ENCODE results near the gene GATAD2B.

The GATAD2B gene

DNA sequence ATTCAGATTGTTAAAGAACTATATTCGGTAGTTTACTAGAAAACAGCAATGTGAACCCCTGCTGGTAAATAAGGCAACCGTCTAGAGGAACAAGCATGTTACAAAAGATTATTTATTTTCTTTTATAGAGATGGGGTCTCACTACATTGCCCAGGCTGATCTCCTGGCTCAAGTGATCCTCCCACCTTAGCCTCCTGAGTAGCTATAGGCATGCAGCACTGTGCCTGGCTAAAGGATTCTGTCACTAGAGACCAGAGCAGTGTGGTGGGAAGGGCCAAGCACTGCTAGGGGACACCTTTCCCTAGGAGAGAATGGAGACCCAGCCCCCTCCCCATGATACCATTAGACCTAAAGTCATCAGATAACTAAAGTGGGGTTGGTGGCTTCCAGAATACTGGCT is 118.7 kb downstream of the GATAD2B start:
- in situ Hi-C loops (cut with MboI; ENCODE audit: low sequenced_read_pairs, unreplicated experiment), result no loop called here
- no peak for DNase-seq (ENCODE audit: low spot score)
- TF ChIP-seq, protein P1, sequence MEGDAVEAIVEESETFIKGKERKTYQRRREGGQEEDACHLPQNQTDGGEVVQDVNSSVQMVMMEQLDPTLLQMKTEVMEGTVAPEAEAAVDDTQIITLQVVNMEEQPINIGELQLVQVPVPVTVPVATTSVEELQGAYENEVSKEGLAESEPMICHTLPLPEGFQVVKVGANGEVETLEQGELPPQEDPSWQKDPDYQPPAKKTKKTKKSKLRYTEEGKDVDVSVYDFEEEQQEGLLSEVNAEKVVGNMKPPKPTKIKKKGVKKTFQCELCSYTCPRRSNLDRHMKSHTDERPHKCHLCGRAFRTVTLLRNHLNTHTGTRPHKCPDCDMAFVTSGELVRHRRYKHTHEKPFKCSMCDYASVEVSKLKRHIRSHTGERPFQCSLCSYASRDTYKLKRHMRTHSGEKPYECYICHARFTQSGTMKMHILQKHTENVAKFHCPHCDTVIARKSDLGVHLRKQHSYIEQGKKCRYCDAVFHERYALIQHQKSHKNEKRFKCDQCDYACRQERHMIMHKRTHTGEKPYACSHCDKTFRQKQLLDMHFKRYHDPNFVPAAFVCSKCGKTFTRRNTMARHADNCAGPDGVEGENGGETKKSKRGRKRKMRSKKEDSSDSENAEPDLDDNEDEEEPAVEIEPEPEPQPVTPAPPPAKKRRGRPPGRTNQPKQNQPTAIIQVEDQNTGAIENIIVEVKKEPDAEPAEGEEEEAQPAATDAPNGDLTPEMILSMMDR (IDR thresholded peaks at IDR 0.05; ENCODE audit: borderline replicate concordance, control extremely low read depth, extremely low read depth, insufficient read depth, missing control alignments), result no peak

DNA sequence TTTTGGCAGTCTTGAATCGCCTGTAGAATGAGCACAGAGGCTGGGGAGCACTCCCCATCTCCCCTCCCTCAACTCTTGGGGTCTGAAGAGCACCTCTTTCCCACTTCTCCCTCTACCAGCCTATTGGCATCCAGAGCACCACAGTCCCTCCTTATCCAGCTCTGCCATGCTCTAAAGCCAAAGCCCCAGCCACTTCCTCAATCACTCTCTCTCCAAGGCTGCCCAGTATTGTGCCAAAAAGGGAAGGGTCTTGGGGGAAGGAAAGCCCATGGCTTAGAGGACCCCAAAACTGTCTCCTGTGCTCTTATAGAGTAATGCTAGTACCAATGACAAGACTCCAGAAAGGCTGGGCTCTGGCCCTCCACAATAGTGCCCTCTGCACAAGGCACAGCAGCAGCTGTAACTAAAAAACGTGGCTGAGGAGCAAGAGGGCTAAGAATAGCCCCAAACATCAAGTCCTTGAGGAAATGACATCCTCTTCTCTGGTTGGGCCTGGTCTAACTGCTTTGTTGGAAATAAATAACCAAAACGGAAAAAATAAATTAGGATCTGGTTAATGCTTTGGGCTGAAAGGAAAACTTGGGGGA is 119.2 kb downstream of the GATAD2B start:
- DNase-seq (ENCODE audit: low spot score), result no peak
- in situ Hi-C loops (cut with MboI; ENCODE audit: low sequenced_read_pairs, unreplicated experiment), result no loop called here

DNA sequence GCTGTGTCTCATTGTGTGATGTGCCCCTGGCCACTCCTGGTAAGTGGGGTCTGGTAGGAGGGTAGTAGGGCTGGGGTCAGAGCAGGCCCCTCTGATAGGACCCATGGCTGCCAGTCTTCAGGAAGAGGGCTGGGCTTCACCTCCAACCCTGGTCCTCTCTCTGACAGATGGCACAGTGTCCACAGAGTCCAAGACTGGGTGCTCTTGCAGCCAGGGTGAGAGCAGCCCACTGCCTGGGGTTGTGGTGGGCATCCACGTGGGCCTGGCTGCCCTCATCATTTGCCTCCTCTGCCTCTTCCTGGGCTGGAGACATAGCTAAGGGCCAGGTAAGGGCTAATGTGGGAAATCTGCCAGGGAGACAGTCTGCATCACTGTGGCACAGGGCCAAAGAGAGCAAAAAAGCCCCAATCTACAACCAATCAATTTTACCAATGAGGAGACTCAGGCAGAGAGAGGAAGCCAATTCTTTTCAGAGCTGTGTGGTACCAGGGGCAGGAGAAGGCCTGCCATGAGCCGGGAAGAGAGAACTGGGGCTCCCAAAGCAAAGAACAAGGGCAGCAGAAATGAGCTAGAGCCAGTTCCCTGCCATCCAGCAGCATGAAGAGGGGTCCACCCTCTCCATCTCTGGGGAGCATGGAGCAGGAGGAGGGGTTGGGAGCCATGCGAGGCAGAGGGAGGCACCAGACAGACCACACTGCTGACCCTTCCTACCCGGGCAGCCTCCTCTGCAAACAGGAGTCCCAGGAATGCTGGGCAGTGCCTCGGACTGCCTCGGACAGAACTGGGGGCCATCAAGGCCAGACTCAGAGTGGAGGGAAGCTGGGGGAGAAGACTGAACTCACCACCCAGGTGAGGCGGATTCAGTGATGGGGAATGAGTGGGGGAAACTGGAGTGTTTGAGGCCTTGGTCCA is 120.7 kb downstream of the GATAD2B start:
- in situ Hi-C loops (cut with MboI; ENCODE audit: low sequenced_read_pairs, unreplicated experiment), result no loop called here
- TF ChIP-seq, protein P1 (IDR thresholded peaks at IDR 0.05; ENCODE audit: borderline replicate concordance, control extremely low read depth, extremely low read depth, insufficient read depth, missing control alignments), result no peak
- no peak for DNase-seq (ENCODE audit: low spot score)

More for the DNA sequence above, 119.2 kb downstream of the GATAD2B start:
- TF ChIP-seq, protein P1 (IDR thresholded peaks at IDR 0.05; ENCODE audit: borderline replicate concordance, control extremely low read depth, extremely low read depth, insufficient read depth, missing control alignments), result no peak

DNA sequence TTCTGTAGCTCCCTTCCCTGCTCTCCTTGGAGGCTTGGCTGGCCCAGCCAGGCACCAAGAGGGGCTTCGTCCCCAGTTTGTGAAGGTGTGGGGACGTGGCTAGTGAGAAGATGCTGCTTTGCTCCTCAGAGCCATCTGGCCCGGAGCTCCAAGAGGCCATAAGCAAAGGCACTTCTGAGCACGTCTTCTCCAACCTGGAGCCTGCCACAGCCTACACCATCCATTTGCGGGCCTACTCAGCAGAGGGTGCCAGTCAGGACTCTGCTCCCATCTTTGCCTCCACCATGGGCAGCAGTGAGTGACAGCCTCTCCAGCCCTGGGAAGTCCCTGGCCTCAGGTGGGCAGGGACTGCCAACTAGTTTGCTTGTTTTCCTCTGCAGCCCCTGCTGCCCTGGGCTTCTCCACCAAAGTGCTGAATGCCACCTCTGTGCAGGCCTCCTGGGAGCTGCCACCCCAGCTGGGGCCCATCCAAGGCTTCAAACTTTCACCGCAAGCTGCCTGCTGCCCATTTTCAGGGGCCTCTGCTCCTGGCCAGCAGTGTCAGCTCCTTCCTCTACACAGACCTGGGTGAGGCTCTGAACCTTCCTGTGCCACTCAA is 121.6 kb downstream of the GATAD2B start:
- TF ChIP-seq, protein P1 (IDR thresholded peaks at IDR 0.05; ENCODE audit: borderline replicate concordance, control extremely low read depth, extremely low read depth, insufficient read depth, missing control alignments), result no peak
- in situ Hi-C loops (cut with MboI; ENCODE audit: low sequenced_read_pairs, unreplicated experiment), result no loop called here
- no peak for DNase-seq (ENCODE audit: low spot score)

DNA sequence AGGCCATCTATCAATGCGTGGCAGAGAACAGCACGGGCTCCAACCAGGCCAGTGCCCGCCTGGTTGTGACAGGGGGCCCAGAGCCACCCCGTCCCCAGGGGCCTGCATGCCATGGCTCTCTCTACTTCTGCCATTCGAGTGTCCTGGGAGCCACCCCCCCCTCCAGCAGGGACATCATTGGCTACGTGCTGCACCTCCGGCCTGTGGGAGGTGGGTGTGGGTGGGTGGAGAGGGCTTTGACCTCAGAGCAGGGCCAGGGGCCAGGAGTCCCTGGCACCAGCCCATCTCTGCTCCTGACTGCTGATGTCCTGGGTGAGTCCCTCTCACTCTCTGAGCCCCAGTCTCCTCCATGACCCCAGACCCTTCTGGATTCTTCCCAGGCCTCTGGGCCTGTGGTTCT is 122.3 kb downstream of the GATAD2B start:
- TF ChIP-seq, protein P1 (IDR thresholded peaks at IDR 0.05; ENCODE audit: borderline replicate concordance, control extremely low read depth, extremely low read depth, insufficient read depth, missing control alignments), result no peak
- DNase-seq (ENCODE audit: low spot score), result no peak
- in situ Hi-C loops (cut with MboI; ENCODE audit: low sequenced_read_pairs, unreplicated experiment), result no loop called here

DNA sequence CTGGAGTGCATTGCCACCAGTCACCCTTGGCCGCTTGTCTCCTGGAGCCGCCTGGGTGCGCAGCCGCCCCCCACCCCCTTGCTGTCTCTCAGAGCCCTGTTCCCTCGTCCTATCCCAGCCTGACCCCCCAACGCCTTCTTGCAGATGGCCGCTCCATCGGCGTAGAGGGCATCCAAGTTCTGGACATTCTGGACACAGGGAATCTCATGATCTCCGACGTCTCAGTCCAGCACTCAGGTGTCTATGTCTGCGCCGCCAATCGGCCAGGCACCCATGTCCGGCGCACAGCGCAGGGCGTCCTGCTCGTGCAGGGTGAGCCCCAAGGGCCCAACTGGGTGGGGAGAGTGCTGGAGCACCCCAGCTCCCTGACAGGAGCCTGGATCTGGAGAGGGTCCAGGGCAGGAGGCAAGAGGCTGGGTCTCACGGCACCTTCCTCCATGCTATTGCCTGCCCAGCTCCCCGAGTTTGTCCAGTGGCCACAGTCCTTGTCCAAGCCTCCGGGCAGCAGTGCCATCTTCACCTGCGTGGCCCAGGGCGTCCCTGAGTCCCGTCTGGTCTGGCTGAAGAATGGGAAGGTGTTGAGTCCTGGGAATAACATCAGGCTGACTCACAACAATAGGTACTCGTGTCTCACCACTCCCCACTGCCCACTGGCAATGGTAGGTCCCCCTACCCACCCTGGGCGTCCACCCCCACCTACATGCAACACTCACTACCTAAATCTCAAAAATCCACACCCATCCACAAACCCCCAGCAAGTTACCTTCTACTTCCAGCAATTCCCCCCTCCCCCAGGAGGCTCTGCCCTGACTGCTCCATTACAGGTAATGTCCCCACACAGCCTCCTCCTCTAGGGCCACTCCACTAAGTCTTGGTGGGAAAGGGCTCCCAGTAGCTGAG is 123.0 kb downstream of the GATAD2B start:
- in situ Hi-C loops (cut with MboI; ENCODE audit: low sequenced_read_pairs, unreplicated experiment), result loop anchor here (10.0 kb wide), 1 partner anchor 185 kb away; the partner anchor contains the start of gene RAB13
- TF ChIP-seq, protein P1 (IDR thresholded peaks at IDR 0.05; ENCODE audit: borderline replicate concordance, control extremely low read depth, extremely low read depth, insufficient read depth, missing control alignments), result no peak

More for the DNA sequence above, 123.0 kb downstream of the GATAD2B start:
- DNase-seq (ENCODE audit: low spot score), result no peak

Data from GM13976 (cell line).